Left ventricle myocardium inferior (tissue), 1 donor: ENCODE measurements around the gene CRAT. TPM values are rescaled to one million over a fixed set of nuclear protein-coding genes. Genes with fewer than 3 reads are reported as not detected.

ENCODE experiments used
- DNase-seq: peaks from one replicate; pipeline ENCODE4 v3.0.0-alpha.2; 2020
- H3K27ac ChIP-seq: fragments of 200-600 bp; replicated peaks from 2 replicates; pipeline ENCODE4 v1.8.0; 2021
- H3K27me3 ChIP-seq: fragments of 200-600 bp; 2 replicates; pipeline ENCODE4 v1.8.0; 2021; ENCODE audit warnings: low read depth
- H3K36me3 ChIP-seq: fragments of 200-600 bp; 2 replicates; pipeline ENCODE4 v1.8.0; 2021
- H3K4me1 ChIP-seq: fragments of 200-600 bp; 2 replicates; pipeline ENCODE4 v1.8.0; 2021
- H3K4me3 ChIP-seq: fragments of 200-600 bp; 2 replicates; pipeline ENCODE4 v1.8.0; 2021; ENCODE audit warnings: mild to moderate bottlenecking, moderate library complexity
- H3K9me3 ChIP-seq: fragments of 200-600 bp; replicated peaks from 2 replicates; pipeline ENCODE4 v1.8.0; 2021
- CTCF ChIP-seq: fragments of 200-600 bp; IDR thresholded peaks from 2 replicates; pipeline ENCODE4 v1.8.0; 2021; ENCODE audit warnings: antibody characterized with exemption, mild to moderate bottlenecking, borderline replicate concordance
- intact Hi-C: fragments of 100-400 bp; cut with micrococcal nuclease; formaldehyde crosslinking; loops from one replicate; pipeline ENCODE4 v1.11.0; 2022
- total RNA-seq: library from RNA; stranded (reverse); fragmentation: NEBNext Ultra II Directional; extraction: Animal tissue kit (Norgen Biotek cat#: 25700); gene quantifications from one replicate; pipeline ENCODE4 v1.2.1, GENCODE V29; 2021
- donor health status: DM: no; HTN: yes; CAD: no; lungs with severe emphysema.

CRAT gene
- total RNA-seq, 1 donor from 2014 or later: 85.3 TPM

GRCh38 chr9:129095908-129096307 is 14.7 kb downstream of the CRAT start:
- intact Hi-C loops: no loop called here
- Histone ChIP-seq H3K36me3 (peaks cover 39% of the 10 kb centered on the region), H3K4me3 (no peak overlapping the region), H3K4me1 (peaks cover 12% of the 10 kb centered on the region), H3K9me3 (no peaks in the 10 kb centered on the region), H3K27me3 (no peaks in the 10 kb centered on the region), H3K27ac (no peak overlapping the region)
- no peak for TF ChIP-seq CTCF
- no peak for DNase-seq

- H3K36me3 ChIP-seq: peaks cover 43% of the 10 kb centered on the region
- DNase-seq: no peak
- no peaks in the 10 kb centered on the region for H3K27me3 ChIP-seq
- peak overlapping the region; percentile 46 for H3K27ac ChIP-seq
- H3K4me1 ChIP-seq: peaks cover 12% of the 10 kb centered on the region
- intact Hi-C loops: no loop called here
- H3K4me3 ChIP-seq: no peak overlapping the region
- no peaks in the 10 kb centered on the region for H3K9me3 ChIP-seq
- no peak for TF ChIP-seq CTCF
These were observed 15.4 kb downstream of the CRAT start for GRCh38 chr9:129095170-129095667.

DNA sequence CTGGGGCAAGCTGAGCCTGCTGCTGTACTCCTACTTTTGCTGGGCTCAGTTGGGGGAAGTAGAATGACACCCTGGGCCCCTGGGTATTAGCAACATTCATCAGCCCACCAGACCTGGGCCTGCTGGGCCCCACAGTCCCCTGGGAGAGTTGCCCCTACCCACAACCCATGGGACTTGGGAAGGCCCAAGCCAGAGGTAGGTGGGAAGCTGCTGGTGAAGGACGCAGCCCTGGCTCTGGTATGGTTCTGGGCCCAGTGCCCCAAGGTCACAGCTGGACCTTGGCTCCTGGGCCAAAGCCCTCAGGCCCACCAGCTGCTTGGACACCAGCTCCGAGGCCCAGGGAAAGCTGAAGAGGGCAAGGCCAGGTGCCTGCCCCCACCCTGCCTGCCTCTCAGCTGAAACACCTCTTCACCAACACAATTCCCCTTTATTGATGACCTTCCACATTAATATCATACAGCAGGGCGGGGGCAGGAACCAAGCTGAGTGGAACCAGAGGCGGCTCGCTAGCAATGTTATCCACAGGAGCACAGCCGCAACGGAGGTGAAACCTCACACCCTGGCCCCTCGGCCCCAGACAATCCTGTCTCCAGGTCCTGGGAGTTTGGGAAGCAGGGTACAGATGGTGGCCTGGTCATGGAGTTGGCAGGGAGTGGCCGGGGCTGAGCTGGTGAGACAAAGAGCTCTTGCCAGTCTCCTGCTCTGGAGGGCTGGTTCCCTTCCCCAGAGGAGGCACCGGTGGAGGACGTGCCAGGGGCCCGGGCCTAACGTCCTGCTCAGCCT is 16.0 kb downstream of the CRAT start:
- DNase-seq: no peak
- no peak for TF ChIP-seq CTCF
- H3K27ac ChIP-seq: peak overlapping the region; percentile 46

DNA sequence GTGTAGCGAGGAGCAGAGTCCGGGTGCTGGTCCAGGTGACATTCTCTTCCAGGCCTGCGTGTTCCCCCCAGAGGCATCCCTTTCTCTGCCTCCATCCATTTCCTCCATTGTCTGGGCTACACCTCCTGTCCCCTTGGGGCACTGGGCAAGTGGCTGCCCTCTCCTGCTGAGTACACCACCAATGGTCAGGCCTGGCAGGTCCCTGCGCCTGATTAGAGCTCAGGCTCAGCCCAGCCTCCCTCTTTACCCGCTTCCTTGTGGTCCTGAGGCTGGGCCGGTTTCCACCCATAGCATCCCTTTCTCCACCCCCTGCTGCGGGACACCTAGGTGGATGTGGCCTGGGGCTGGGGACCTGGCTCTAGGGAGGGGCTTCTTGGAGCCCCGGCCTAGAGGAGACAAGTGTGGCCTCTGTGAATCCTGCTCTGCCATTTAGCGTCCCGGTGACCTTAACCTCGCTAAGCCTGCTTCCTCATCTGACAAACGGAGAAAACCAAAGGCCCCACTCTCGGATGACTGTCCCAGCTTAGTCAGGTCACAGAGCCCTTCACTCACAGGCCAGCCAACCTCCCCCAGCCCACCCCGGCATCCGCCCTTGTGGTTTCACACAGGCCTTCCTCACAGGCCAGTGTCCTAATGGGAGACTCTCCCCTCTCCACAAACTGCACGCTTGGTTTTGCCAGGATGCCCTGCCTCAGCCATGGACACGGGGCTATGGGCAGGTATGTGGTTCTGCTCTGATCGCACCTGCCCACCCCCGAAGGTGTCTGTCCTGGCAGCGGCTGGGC is 16.8 kb downstream of the CRAT start:
- intact Hi-C loops: no loop called here
- no peaks in the 10 kb centered on the region for H3K9me3 ChIP-seq
- H3K36me3 ChIP-seq: peaks cover 55% of the 10 kb centered on the region
- no peak for TF ChIP-seq CTCF
- no peak overlapping the region for H3K4me3 ChIP-seq
- DNase-seq: no peak
- H3K4me1 ChIP-seq: peaks cover 12% of the 10 kb centered on the region
- H3K27me3 ChIP-seq: no peaks in the 10 kb centered on the region
- peak overlapping the region; percentile 46 for H3K27ac ChIP-seq

More for the DNA sequence above, 16.0 kb downstream of the CRAT start:
- no peaks in the 10 kb centered on the region for H3K27me3 ChIP-seq
- peaks cover 47% of the 10 kb centered on the region for H3K36me3 ChIP-seq
- peaks cover 12% of the 10 kb centered on the region for H3K4me1 ChIP-seq
- no peak overlapping the region for H3K4me3 ChIP-seq
- H3K9me3 ChIP-seq: no peaks in the 10 kb centered on the region
- intact Hi-C loops: no loop called here

DNA sequence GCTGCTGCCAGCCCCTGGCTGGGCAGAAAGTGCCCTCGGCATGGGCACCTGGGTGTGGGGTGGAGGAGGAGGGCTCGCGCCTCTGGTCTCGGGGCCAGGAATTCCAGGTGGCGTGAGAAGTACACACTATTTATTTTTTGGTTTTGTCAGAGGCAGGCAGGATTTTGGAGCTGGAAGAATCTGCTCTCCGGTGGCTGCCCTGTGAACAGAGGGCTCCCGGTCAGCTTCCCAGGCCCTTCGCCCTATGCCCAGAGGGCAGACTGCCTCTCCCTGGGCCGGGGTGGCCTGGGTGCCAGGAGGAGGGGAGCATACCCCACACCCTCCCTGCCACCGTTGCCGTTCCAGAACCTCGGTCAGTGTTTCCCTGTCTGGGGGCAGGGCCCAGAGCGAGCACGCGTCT is 21.3 kb downstream of the CRAT start:
- no peak for TF ChIP-seq CTCF
- intact Hi-C loops: no loop called here
- Histone ChIP-seq H3K9me3 (no peaks in the 10 kb centered on the region), H3K4me1 (peaks cover 4% of the 10 kb centered on the region), H3K27me3 (no peaks in the 10 kb centered on the region), H3K4me3 (no peak overlapping the region), H3K36me3 (peaks cover 46% of the 10 kb centered on the region), H3K27ac (no peak overlapping the region)
- DNase-seq: no peak
